Stimulated activated CD4-positive, alpha-beta T cell treated with anti-CD3 and anti-CD28 coated beads, Interleukin-15, amount 100 ng/mL, for 24 hours (primary cell): ENCODE measurements around the gene SLC4A9.
A peak's percentile ranks its signal among the peaks of the same experiment; 100 is the strongest.
"Not testable (repeated sequence)": the region's sequence is repeated elsewhere in the genome, so short reads cannot be mapped to it uniquely, and the experiment has no call there.

Experiments
- DNase-seq: peaks from one replicate; pipeline ENCODE4 v3.0.0-alpha.2; 2020

SLC4A9 gene

GRCh38 chr5:140340605-140341121 lies 19.3 kb upstream of the SLC4A9 start:
- DNase-seq = no peak

- no peak for DNase-seq
These were observed 18.4 kb upstream of the SLC4A9 start for GRCh38 chr5:140341591-140341990.

GRCh38 chr5:140342287-140342686 lies 17.7 kb upstream of the SLC4A9 start:
- peak; percentile 57 for DNase-seq

GRCh38 chr5:140342896-140343295 lies 17.1 kb upstream of the SLC4A9 start:
- DNase-seq = no peak

DNA sequence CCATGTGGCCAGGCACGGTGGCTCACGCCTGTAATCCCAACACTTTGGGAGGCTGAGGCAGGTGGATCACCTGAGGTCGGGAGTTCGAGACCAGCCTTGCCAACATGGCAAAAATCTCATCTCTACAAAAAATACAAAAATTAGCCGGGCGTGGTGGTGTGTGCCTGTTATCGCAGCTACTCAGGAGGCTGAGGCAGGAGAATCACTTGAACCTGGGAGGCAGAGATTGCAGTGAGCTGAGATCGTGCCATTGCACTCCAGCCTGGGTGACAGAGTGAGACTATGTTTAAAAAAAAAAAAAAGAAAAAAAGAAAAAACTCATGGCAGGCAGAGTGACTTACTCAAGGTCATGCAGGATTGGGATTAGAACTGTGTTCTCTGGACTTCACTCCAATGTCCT lies 16.1 kb upstream of the SLC4A9 start:
- DNase-seq = not testable (repeated sequence)

GRCh38 chr5:140344683-140345423 lies 15.1 kb upstream of the SLC4A9 start:
- peak; percentile 44 for DNase-seq

- no peak for DNase-seq
These were observed 14.1 kb upstream of the SLC4A9 start for GRCh38 chr5:140345919-140346347.

DNA sequence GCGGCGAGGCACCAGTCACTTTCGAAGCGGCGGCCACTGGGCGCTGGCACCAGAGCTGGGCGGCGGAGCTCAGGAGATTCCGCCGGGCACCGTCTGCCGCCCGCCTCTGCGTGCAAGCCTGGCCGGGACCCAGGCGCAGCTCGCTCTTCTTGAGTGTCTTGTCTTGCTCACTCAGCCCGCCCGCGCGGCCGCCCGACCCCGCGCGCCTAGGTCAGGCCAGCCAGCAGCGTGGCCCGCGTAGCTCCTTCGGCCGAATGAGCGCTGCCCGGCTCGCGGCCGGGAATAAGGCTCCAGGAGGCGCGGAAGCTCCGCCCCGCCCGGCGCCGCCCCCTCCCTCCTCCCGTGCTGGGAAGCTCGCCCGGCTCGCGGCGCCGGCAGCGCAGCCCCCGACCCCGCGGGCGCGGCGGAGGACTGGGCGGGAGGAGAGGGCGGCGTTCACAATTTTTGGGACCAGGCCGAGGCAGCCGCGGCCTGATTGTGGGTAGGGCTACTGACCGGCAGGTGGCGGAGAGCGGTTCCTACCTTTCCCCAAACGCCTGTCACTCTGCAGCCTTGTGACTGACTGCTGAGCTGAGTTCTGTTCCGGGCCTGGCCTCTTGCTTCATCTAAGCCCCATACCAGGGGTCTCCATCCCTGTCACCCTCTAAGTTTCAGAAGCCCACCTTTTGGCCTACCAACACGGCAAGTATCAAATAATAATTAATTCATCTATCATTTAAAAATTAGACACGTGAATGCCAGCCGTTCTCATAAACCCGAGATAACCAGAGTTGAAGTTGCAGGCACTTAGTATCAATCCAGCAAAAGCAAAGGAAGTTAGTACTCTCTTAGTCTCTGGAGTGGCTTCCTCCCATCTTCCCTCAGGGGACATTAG lies 13.4 kb upstream of the SLC4A9 start, which contains the start of gene HBEGF:
Gene HBEGF, minus strand, starts transcription at position 256 of the 874 bp plus-strand sequence. CDS start 275 bp downstream, outside the sequence.
- DNase-seq = peak; percentile 72

DNA sequence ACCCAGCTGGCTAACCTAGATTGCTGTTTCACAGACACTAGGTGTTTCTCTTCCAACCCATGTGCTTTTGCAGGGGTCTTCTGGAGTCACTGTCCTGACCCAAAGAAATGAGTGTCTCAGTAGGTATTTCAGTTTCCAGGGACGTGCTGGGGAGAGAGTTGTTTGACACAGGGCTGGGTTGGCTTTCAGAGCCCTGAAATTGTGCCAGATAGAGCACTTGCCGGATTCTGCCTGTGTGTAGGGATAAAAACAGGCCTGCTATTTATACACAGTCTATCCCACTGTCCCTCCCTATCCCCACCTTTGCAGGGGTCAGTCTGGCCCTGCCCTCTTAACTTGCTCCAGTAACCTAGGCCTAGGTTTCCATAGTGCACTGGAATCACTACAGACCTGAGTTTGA lies 12.6 kb upstream of the SLC4A9 start:
- no peak for DNase-seq

DNA sequence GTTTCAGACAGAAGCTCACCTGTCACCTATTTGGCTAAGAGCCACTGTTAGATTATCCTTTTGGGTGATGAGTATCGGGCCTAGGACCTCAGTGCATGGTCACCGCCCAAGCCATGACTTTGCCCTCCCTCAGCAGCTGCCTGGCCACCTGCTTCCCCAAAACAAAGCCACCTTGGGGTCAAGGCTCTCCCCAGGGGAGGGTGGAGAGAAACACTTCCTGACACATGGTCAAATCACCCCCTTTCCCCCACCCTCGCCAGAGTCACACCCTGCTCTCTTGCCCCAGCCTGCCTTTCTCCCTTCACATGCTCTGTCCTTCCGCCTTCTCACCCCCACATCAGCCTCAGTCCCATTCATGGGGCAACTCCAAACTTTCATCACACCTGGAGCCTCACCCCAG lies 11.9 kb upstream of the SLC4A9 start:
- no peak for DNase-seq

GRCh38 chr5:140349244-140349643 lies 10.8 kb upstream of the SLC4A9 start:
- no peak for DNase-seq

GRCh38 chr5:140351609-140352334 lies 8.2 kb upstream of the SLC4A9 start:
- DNase-seq = peak; percentile 56

- DNase-seq = no peak
These were observed 4.4 kb upstream of the SLC4A9 start for GRCh38 chr5:140355546-140355945.

DNA sequence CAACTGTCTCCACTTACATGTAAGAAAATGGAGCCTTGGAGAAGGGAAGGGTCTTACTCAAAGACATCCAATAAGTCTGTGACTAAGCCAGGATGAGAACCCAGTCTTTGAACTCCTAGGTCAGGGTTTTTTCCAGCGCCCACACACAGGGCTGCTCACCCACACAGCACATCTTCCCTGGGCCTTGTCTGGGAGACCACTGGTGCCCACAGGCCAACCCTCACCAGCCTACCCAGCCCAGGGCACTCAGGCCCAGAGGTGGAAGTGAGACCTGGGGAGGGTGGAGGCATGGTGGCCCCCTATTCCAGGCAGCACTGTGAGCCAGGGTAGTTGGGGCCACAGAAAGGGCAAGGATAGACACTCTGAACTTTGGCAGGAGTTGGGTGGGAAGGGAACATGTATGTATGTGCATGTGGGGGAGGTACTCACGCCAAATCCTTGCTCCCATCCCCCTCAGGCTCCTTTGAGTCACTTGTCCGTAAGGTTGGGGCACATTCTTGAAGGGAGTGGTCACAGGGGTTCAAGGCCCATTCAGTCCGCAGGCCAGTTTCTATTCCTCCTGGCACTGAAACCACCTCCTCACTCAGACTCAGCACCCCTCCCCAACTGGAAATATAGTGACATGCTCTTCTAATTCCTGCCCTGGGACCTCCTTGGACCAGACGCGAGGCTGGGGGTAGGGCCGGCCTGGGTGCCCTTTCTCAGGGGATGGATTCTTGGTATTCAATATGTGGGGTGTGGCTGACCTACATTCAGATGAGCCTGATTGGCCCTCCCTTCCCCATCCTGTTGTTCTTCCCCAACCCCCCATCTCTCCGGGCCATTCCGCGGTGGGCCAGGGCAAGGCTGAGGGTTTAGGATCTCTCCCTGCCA lies 2.9 kb upstream of the SLC4A9 start:
- no peak for DNase-seq

GRCh38 chr5:140357726-140358093 lies 2.3 kb upstream of the SLC4A9 start:
- peak; percentile 82 for DNase-seq

DNA sequence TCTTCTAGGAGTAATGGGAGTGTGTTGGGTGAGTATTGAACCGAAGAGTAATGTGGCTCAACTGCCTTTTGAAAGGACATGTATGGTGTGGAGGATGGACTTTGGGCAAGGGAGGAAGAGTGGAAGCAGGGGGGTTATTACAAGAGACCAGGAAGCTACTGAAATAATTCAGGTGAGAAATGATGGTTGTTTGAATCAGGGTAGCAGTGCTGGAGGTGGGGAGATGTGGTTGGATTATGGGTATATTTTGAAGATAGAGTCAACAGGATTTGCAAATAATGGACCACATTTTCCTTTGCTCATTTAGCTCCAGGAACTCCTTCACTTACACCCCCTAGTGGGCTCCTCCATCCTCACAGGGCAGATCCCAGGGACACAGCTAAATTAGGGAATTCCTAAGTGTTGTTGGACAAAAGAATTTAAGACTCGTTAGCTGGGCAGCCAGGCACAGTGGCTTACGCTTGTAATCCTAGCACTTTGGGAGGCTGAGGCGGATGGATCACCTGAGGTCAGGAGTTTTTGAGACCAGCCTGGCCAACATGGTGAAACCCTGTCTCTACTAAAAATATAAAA lies 1.2 kb upstream of the SLC4A9 start:
- DNase-seq = no peak

- no peak for DNase-seq
These were observed 886 bp downstream of the SLC4A9 start for GRCh38 chr5:140360681-140361479.

GRCh38 chr5:140361901-140362300 lies 1.9 kb downstream of the SLC4A9 start:
- DNase-seq = no peak

- no peak for DNase-seq
These were observed 2.3 kb downstream of the SLC4A9 start for GRCh38 chr5:140362311-140362710.

DNA sequence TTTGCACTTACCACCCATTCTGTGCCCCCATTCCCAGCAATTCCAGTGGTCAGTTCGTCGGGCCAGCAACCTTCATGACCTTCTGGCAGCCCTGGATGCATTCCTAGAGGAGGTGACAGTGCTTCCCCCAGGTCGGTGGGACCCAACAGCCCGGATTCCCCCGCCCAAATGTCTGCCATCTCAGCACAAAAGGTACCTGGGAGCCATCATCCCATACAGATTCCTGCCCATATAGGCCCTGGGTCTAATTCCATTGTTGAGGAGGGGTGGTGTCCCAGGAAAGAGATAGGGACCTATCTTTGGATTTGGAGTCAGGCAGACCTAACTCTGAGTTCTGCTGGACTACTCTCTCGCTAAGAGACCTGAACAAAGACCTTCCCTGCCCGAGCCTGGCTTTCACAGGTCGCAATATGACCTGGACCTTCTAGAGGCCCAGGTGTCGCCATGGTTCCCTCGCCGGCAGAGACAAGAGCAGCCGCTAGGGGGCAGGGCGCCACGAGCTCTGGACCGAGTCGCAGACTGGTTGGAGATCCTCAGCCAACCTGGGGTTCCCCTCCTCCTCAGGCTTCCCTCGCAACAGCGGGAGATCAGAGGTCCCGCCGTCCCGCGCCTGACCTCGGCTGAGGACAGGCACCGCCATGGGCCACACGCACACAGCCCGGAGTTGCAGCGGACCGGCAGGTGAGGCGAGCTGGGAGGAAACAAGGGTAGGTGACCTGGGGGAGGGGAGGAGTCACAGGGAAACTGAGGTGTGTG lies 3.1 kb downstream of the SLC4A9 start:
- peak; percentile 91 for DNase-seq
